LNCAP (cell line): ENCODE data around the gene LAMTOR4.

Experiments used
- CTCF ChIP-seq: fragments of 450-650 bp; IDR thresholded peaks from 2 replicates; pipeline ENCODE4 v1.5.1; 2017; ENCODE audit warnings: mild to moderate bottlenecking

Gene LAMTOR4

GRCh38 chr7:100152937-100153666 lies 4.4 kb downstream of the LAMTOR4 start:
- TF ChIP-seq CTCF, result no peak

DNA sequence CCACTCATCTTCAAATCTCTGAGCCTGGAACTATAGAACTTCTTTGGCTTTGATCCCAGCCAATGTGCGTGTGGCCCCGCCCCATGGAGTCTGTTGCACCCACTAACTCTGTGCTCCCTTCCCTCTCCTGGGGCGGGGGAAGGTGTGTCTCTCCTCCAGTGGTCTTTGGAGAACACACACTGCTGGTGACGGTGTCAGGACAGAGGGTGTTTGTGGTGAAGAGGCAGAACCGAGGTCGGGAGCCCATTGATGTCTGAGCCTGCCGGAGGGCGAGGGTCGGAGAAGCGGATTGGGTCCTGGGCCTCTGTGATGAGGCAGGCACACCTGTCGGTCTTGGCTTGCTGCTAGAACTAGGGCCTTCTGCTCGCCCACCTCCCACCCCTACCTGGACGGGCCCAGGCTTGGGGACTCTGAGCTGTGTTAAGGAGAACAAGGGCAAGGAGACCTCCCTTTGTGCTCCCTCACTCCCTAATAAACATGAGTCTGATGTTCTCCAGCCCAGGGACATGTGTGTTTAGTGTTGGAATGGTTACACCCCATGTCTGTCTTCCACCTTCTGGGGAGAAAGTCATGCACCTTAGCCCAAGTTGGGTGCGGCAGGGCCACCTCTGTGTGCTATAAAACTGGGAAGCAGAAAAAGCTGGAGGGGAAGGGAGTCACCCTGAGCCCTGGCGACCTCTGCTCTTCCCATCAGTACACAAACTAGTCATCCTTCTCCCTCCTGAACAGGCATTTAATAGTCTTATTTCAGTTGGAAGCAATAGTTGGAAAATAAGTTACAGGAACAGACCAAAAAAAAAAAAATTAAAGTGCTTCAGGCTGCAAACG lies 5.2 kb downstream of the LAMTOR4 start:
- no peak for TF ChIP-seq CTCF

DNA sequence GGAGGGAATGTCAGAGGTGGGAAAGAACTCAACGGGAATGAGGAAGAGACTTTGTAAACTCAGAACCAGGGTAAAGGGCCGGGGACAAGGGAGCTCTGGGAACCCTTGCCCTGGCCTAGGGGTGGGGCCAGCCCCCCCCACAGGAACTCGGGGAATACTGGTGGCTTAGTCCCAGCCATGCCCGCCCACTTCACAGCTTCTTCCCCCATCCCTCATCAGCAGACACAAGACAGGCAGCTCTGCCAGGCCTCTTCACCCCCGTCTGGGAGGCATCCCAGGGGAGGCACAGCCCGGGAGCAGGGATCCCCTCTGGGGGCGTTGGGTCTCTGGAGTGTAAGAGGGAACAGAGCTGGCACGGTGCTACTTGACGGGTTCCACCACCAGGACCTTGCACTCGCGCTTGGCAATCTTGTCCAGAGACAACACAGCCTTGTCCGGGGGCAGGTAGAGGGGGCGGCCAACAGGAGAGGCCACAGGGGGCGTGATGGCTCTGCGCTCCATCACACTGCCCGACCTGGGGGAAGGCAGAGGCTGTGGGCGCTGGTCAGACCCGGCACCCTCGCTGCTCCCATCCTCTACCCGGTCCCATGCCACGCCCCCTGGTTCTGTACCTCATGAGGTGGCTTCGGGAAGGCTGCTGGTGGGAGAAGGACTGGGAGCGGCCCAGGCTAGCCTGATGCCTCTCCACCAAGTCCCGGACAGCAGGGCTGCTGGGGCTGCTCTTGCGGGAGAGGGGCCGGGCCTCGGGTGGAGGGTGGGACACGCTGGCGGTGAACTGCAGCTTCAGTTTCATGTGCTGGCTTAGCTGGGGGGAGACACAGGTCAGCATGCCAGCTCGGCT lies 6.2 kb downstream of the LAMTOR4 start:
- TF ChIP-seq CTCF, result no peak

GRCh38 chr7:100155553-100156317 lies 7.0 kb downstream of the LAMTOR4 start:
- TF ChIP-seq CTCF, result no peak

GRCh38 chr7:100156331-100157068 lies 7.8 kb downstream of the LAMTOR4 start:
- TF ChIP-seq CTCF, result no peak

DNA sequence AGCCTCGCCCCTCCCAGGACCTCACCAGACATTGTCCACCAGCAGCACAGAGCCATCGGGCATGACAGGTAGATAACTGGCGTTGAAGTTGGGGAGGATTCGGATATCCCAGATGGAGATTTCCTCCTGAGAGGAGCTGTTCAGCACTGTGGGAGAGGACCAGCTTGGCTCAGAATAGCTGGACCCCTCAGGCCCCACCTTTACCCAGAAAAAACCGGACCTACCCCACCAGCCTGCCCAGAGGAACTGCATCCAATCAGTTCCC lies 8.3 kb downstream of the LAMTOR4 start:
- no peak for TF ChIP-seq CTCF
